Endothelial cell (in vitro differentiated cells): ENCODE results near the gene ARHGAP26. TPM values are rescaled to one million over a fixed set of nuclear protein-coding genes. Genes with fewer than 3 reads are reported as not detected.

Experiments
- DNase-seq: peaks from one replicate; pipeline ENCODE4 v3.0.0; 2021; ENCODE audit warnings: low spot score
- H3K27ac Mint-ChIP-seq: one replicate; pipeline ENCODE4 v1.8.0; 2021; ENCODE audit warnings: mixed read lengths, inconsistent platforms; ENCODE audit not compliant: unreplicated experiment
- H3K27me3 Mint-ChIP-seq: one replicate; pipeline ENCODE4 v1.8.0; 2021; ENCODE audit warnings: mild to moderate bottlenecking, moderate library complexity, mixed read lengths, inconsistent platforms; ENCODE audit not compliant: unreplicated experiment
- H3K36me3 Mint-ChIP-seq: one replicate; pipeline ENCODE4 v1.8.0; 2021; ENCODE audit warnings: mild to moderate bottlenecking, low read depth, mixed read lengths, inconsistent platforms; ENCODE audit not compliant: unreplicated experiment
- H3K4me1 Mint-ChIP-seq: one replicate; pipeline ENCODE4 v1.8.0; 2021; ENCODE audit warnings: mild to moderate bottlenecking, mixed read lengths, inconsistent platforms; ENCODE audit not compliant: unreplicated experiment
- H3K4me3 Mint-ChIP-seq: one replicate; pipeline ENCODE4 v1.8.0; 2021; ENCODE audit warnings: mild to moderate bottlenecking, mixed read lengths, inconsistent platforms; ENCODE audit not compliant: unreplicated experiment
- H3K9me3 Mint-ChIP-seq: one replicate; pipeline ENCODE4 v1.8.0; 2021; ENCODE audit warnings: mixed read lengths, inconsistent platforms; ENCODE audit not compliant: unreplicated experiment
- CTCF ChIP-seq: fragments of 200-600 bp; sonication (generic); IDR thresholded peaks from one replicate; pipeline ENCODE4 v1.5.0; 2021; ENCODE audit warnings: antibody characterized with exemption; ENCODE audit not compliant: unreplicated experiment
- total RNA-seq: library from RNA; stranded (reverse); fragmentation: NEBNext Ultra II Directional; extraction: Animal tissue kit (Norgen Biotek cat#: 25700); gene quantifications from one replicate; pipeline ENCODE4 v1.2.1, GENCODE V29; 2021; ENCODE audit not compliant: unreplicated experiment

Gene ARHGAP26
- total RNA-seq, 1 donor from 2014 or later = 81.5 TPM

- DNase-seq = no peak
- Mint-ChIP-seq H3K27ac (peak overlapping the region; percentile 72), H3K36me3 (no peaks in the 10 kb centered on the region), H3K9me3 (no peaks in the 10 kb centered on the region), H3K4me3 (no peak overlapping the region), H3K27me3 (peaks cover 3% of the 10 kb centered on the region), H3K4me1 (peaks cover 16% of the 10 kb centered on the region)
- TF ChIP-seq CTCF = no peak
Observed at GRCh38 chr5:142833517-142834449, 63.6 kb downstream of the ARHGAP26 start.

GRCh38 chr5:142834504-142834903 is 64.3 kb downstream of the ARHGAP26 start:
- DNase-seq = no peak
- Mint-ChIP-seq H3K9me3 (no peaks in the 10 kb centered on the region), H3K27ac (no peak overlapping the region), H3K36me3 (no peaks in the 10 kb centered on the region), H3K27me3 (peaks cover 3% of the 10 kb centered on the region), H3K4me1 (peaks cover 9% of the 10 kb centered on the region), H3K4me3 (no peak overlapping the region)
- TF ChIP-seq CTCF = no peak

GRCh38 chr5:142835540-142835939 is 65.4 kb downstream of the ARHGAP26 start:
- H3K27ac Mint-ChIP-seq = no peak overlapping the region
- no peaks in the 10 kb centered on the region for H3K36me3 Mint-ChIP-seq
- H3K27me3 Mint-ChIP-seq = peaks cover 3% of the 10 kb centered on the region
- no peaks in the 10 kb centered on the region for H3K4me1 Mint-ChIP-seq
- no peak for TF ChIP-seq CTCF
- no peaks in the 10 kb centered on the region for H3K9me3 Mint-ChIP-seq
- DNase-seq = no peak
- no peak overlapping the region for H3K4me3 Mint-ChIP-seq

GRCh38 chr5:142836048-142836447 is 65.9 kb downstream of the ARHGAP26 start:
- H3K27ac Mint-ChIP-seq = no peak overlapping the region
- DNase-seq = no peak
- TF ChIP-seq CTCF = no peak
- no peaks in the 10 kb centered on the region for H3K4me1 Mint-ChIP-seq
- H3K36me3 Mint-ChIP-seq = no peaks in the 10 kb centered on the region
- no peaks in the 10 kb centered on the region for H3K9me3 Mint-ChIP-seq
- peaks cover 3% of the 10 kb centered on the region for H3K27me3 Mint-ChIP-seq
- no peak overlapping the region for H3K4me3 Mint-ChIP-seq

- Mint-ChIP-seq H3K27ac (no peak overlapping the region), H3K36me3 (no peaks in the 10 kb centered on the region), H3K4me3 (no peak overlapping the region), H3K27me3 (peaks cover 7% of the 10 kb centered on the region), H3K9me3 (no peaks in the 10 kb centered on the region), H3K4me1 (no peaks in the 10 kb centered on the region)
- DNase-seq = no peak
- no peak for TF ChIP-seq CTCF
Observed at GRCh38 chr5:142837081-142837725, 67.0 kb downstream of the ARHGAP26 start.
